HG02973 (cell line): ENCODE results near the gene ZNHIT3.

Experiments
- ATAC-seq: cut with Tn5 transposase; IDR thresholded peaks from one replicate; pipeline ENCODE4 v1.9.1; 2021; ENCODE audit warnings: moderate library complexity; ENCODE audit not compliant: unreplicated experiment

Gene ZNHIT3

GRCh38 chr17:36545077-36545464 lies 58.6 kb downstream of the ZNHIT3 start:
- ATAC-seq = peak; percentile 38
